GM19035 (cell line): ENCODE results near the gene PTGDS.

ENCODE experiments used
- ATAC-seq: cut with Tn5 transposase; IDR thresholded peaks from one replicate; pipeline ENCODE4 v1.9.1; 2021; ENCODE audit not compliant: unreplicated experiment

Gene PTGDS

DNA sequence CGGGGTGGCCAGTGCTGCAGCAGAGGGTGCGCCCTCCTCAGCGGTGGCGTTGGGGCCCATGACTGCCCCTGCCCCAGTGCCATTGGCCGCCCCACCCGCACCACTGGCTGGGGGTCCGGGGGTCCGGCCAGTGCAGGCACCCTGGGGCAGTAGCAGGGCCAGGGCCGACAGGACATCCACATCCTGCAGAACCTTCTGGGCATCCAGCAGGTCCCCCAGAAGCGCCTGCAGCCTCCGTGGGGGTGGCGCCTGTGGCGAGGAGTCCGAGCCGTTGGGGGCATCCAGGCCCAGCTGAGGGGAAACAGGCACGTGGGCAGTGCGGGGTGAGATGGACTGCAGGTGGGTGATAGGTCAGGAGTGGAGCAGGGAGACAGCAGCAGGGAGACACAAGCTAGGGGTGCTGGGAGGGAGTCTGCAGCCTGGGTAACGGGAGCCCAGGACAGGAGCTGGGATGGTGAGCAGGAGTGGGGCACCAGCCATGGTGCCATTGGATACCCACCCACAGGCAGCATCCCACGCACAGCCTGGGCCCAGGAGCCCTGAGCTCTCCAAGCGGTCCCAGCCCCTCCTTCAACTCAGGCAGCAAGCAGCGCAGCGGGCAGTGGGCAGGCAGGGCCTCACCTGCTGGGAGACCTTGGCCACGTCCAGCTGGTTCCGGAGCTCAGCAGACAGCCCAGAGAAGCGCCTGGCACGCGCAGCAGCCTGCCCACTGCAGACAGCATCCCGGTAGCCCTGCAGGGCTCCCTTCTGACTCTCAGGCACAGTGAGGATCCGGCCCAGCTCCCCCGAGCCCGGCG is 43.7 kb downstream of the PTGDS start:
- ATAC-seq: no peak

- ATAC-seq: no peak
Observed at GRCh38 chr9:137021568-137021978, 44.3 kb downstream of the PTGDS start.

DNA sequence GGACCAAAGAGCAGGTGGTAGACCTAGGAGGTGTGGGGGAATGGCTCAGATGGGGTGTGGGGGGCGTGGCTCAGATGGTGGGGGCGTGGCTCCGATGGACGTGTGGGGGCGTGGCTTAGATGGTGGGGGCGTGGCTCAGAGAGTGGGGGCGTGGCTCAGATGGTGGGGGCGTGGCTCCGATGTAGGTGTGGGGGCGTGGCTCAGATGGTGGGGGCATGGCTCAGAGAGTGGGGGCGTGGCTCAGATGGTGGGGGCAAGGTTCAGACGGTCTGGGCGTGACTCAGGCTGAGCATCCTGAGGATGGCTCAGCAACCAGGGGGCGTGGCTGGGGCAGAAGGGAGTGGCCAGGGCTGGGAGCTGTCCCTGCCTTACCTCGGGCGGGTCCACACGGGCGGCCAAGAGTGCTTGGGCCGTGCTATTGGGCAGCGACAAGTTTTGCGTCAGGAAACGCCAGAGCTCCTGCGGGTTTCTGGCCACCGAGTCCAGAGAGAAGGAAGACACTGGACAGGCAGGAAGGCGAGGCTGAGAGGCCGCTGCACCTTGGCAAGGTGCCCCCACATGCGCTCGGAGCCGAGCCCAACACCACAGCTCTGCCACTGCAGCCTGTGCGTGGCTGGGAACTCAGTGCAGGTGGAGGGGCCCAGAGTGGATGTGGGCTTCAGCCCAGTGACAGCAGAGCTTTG is 44.8 kb downstream of the PTGDS start:
- no peak for ATAC-seq

DNA sequence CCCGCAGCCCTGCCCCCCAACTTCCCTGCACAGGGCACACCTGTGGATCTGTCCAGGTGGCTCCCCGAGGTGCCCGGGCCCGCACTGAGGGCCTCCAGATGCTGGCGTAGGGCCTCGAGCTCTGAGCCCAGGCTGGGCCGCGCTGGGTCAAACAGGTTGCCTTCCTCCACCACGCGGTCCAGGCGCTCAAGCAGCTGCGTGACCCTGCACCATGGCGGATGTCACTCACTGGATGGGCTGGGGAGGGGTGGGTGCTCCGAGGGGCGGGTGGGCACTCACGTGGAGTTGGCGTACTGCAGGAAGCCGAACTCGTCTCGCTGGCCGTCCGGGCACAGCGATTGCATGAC is 45.3 kb downstream of the PTGDS start:
- no peak for ATAC-seq

- ATAC-seq: no peak
Observed at GRCh38 chr9:137023157-137023556, 45.9 kb downstream of the PTGDS start.

DNA sequence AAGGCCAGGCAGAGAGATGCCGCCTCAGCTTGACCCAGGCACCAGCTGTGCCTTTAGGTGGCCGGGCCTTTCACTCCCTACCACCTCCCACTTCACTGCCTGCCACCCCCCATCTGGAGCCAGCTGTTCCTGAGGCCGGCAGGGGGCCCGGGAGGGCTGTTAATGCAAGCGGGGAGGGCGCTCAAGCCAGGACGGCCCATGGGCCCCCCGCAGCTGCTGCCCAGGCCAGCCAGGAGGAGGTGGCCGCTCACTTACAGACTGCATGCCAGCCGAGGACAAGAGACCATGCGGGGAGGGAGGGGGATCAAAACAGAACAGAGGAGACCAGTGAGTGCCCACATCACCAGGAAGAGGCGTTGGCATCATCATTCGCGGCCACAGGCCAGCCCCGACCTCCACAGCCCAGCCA is 46.3 kb downstream of the PTGDS start:
- no peak for ATAC-seq

- no peak for ATAC-seq
Observed at GRCh38 chr9:137025517-137025966, 48.2 kb downstream of the PTGDS start.

- no peak for ATAC-seq
Observed at GRCh38 chr9:137026384-137026783, 49.1 kb downstream of the PTGDS start.

DNA sequence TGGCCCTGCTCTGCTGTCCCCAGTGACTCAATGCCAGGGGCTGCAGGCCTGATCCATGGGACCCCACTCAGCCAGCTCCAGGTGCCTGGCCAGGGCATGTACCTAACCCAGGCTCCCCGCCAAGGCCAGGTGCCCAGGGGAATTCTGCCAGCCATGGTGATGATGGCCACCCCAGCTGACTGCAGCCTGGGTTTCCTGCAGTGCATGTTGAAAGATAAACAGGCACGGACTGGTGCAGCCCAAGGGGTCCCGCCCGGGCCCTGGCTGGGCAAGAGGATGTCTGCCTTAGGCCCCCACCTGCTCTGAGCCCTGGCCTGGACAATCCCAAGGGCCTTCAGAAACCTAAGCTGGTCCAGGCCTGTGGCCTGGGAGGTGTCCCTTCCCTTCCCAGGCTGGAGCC is 49.5 kb downstream of the PTGDS start:
- ATAC-seq: no peak

DNA sequence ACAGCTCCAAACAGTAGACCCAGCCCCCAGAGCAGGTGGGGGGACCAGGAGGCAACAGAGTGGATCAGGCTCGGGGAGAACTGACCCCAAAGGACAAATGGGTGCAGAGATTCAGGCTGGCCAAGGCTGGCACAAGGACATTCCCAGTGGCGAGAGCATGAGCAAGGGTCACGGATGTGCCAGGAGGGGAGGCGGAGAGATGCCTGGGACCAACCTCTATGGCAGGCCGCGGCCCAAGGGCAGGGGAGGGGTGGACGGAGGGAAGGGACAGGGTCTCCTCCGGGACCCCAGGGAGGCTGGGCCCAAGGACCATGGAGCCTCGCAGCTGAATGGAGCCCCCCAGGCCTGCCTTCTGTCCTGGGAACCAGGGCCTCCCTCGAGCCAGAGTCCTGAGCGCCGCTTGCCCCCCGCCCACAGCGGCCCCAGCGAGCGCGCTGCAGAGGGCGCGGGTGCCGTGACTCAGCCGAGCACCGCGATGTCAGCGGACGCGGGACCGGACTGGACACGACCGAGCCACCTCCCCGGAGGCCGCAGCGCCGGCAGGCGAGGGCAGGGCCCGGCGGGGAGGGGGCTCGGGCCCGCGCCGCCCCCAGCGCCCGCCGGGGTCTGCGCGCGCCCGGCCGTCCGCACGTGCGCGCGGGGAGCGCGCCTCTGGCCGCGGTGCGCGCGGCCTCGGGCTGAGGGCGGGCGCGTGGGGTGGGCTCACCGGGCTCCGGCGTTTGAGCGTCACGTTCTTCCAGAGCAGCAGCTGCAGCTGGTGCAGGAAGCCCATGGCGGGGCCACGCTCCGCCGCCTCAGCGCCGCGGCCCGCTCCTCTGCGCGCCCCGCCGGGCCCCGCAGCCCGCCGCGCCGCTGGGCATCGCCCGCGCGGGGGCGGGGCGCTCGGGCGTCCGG is 50.3 kb downstream of the PTGDS start, which contains the start of gene ABCA2:
TSS of gene ABCA2 (minus strand) at position 869 of the 894 bp plus-strand sequence. CDS start at position 772, 97 bp downstream.
- ATAC-seq: no peak

DNA sequence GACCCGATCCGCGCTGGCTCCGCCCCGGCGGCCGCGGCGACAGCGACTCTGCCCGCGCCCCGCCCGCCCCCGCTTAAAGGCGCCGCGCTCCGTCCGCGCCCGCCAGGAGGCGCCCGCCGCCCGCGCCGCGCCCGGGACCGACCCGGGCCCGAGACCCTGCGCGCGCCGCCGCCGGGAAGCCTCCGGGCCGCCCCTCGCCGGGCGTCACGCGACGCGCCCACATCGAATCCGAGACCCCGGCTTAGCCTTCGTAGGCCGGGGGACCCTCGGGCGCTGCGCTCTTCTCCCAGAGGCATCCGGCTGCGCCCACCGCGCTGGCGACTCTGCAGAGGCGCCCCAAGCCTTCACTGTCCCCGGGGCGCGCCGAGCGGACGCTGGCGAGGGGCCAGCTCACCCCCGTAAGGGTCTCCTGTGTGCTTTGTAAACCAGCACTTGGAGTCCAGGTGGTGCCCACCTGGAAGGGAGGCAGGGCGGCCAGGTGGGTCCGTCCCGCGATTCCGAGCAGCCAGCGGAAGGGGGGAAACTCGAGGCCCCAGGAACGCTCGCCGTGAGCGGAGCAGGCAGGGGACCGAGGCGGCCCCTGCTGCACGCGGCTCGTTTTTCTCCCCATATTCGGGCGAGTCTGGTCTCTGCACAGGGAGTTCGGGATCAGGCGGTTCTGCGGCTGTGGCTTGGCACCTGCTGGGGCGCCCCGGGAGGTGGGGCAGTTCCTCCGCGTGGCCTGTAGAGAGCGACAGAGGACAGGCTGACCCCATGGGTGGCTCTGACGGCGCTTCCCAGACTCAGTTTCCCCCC is 51.2 kb downstream of the PTGDS start:
- no peak for ATAC-seq

GRCh38 chr9:137029058-137029936 is 52.0 kb downstream of the PTGDS start:
- no peak for ATAC-seq

DNA sequence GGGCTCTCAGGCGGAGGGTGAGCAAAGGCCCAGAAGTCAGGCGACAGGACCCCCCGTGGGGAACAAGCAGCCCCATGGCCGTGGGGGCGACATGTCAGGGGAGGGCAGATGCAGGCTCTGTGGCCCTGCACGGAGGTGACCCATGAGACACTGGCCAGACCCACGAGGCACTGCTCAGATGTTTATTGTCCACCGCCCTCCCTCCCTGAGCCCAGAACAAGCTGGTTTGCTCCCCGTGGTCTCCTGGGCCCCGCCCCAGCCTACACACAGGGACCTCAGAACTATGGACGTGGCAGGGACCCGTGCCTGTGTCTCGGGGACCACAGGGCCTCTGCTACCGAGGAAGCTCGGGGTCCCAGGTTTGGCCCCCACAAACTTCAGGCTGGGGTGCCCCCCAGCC is 52.7 kb downstream of the PTGDS start:
- no peak for ATAC-seq

DNA sequence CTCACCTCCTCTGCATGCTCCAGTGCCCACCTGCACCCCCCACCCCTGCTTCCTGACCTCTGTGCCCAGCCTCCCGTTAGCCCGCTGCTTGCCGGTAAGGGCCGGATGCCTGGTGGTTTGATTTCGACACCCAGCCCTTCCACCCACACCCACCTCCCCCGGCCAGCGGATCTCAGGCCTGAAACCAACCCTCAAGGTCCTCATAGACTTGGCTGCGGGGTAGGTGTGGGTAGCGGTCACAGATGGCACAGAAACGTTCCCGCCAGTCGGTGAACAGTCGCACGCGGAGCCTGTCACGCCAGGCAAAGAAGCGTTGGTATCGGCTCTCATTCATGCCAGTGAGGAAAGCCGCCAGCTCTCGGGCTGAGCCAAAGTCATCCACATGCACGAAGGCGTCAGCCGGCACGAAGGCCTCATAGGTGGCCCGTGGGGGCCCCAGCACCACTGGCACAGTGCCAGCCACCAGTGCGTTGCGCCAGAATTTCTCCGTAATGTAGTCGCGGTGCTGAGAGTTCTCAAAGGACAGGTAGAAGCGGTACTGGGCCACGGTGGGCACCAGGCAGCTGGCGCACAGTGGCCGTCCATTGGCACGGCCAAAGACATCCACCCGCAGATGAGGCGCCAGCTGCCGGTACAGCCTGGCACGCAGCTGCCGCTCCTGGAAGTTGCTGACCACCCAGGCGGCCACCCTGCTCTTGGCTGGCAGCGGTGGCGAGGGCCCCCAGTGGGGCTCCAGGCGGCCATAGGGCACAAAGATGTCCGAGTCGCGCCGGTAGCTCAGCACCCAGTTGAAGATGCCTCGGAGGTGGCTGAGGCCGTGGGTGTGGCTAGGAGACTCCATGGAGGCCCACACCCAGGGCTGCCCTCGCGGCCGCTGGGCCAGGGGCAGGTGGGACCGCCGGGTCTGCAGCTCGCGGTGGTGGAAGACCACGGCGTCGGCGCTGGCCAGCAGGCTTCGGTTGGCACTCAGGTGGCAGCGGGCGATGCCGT is 53.5 kb downstream of the PTGDS start:
- ATAC-seq: no peak
